ENCODE data around the gene RPS3.
"Not testable (repeated sequence)": the region's sequence is repeated elsewhere in the genome, so short reads cannot be mapped to it uniquely, and the experiment has no call there.

DNA sequence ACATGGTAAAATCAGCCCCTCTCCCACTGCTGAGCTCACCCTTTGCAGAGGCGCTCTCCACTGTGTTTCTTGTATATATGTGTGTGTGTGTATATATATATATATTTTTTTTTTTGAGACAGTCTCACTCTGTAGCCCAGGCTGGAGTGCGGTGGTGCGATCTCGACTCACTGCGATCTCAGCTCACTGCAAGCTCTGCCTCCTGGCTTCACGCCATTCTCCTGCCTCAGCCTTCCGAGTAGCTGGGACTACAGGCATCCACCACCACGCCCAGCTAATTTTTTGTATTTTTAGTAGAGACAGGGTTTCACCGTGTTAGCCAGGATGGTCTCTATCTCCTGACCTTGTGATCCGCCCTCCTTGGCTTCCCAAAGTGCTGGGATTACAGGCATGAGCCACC lies 13.8 kb downstream of the RPS3 start:
- TF ChIP-seq, protein P1, sequence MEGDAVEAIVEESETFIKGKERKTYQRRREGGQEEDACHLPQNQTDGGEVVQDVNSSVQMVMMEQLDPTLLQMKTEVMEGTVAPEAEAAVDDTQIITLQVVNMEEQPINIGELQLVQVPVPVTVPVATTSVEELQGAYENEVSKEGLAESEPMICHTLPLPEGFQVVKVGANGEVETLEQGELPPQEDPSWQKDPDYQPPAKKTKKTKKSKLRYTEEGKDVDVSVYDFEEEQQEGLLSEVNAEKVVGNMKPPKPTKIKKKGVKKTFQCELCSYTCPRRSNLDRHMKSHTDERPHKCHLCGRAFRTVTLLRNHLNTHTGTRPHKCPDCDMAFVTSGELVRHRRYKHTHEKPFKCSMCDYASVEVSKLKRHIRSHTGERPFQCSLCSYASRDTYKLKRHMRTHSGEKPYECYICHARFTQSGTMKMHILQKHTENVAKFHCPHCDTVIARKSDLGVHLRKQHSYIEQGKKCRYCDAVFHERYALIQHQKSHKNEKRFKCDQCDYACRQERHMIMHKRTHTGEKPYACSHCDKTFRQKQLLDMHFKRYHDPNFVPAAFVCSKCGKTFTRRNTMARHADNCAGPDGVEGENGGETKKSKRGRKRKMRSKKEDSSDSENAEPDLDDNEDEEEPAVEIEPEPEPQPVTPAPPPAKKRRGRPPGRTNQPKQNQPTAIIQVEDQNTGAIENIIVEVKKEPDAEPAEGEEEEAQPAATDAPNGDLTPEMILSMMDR (IDR thresholded peaks at IDR 0.05) = not testable (repeated sequence)
- not testable (repeated sequence) for TF ChIP-seq POLR2A (IDR thresholded peaks at IDR 0.05)

Measured in esophagus squamous epithelium (tissue), 4 donors.